T-helper 1 cell treated with Interleukin-12 subunit alpha and Interleukin-12 subunit beta and Interleukin-4 antibody, amounts not matched to agents 30 μg/mL and 1 μg/mL, for 36 hours (primary cell): Measurements from ENCODE around the gene DCTN2.
A peak's percentile ranks its signal among the peaks of the same experiment; 100 is the strongest.

Source experiments
- H3K27ac Mint-ChIP-seq: one replicate; pipeline ENCODE4 v1.8.0; 2021; ENCODE audit warnings: mild to moderate bottlenecking, mixed read lengths
- H3K27me3 Mint-ChIP-seq: one replicate; pipeline ENCODE4 v1.8.0; 2021; ENCODE audit warnings: low read depth, mixed read lengths
- H3K36me3 Mint-ChIP-seq: one replicate; pipeline ENCODE4 v1.8.0; 2021; ENCODE audit warnings: low read depth, mixed read lengths
- H3K4me1 Mint-ChIP-seq: one replicate; pipeline ENCODE4 v1.8.0; 2021; ENCODE audit warnings: low read depth, mixed read lengths
- H3K4me3 Mint-ChIP-seq: one replicate; pipeline ENCODE4 v1.8.0; 2021; ENCODE audit warnings: mild to moderate bottlenecking, moderate library complexity, mixed read lengths
- H3K9me3 Mint-ChIP-seq: one replicate; pipeline ENCODE4 v1.8.0; 2021; ENCODE audit warnings: mixed read lengths

Gene DCTN2

GRCh38 chr12:57491393-57492280 is 55.4 kb downstream of the DCTN2 start:
- no peaks in the 10 kb centered on the region for H3K27me3 Mint-ChIP-seq
- peaks cover 28% of the 10 kb centered on the region for H3K4me1 Mint-ChIP-seq
- H3K4me3 Mint-ChIP-seq, result peak overlapping the region; percentile 38
- peaks cover 39% of the 10 kb centered on the region for H3K36me3 Mint-ChIP-seq
- H3K27ac Mint-ChIP-seq, result peak overlapping the region; percentile 75
- H3K9me3 Mint-ChIP-seq, result no peaks in the 10 kb centered on the region

- no peaks in the 10 kb centered on the region for H3K27me3 Mint-ChIP-seq
- H3K4me1 Mint-ChIP-seq, result peaks cover 28% of the 10 kb centered on the region
- no peak overlapping the region for H3K27ac Mint-ChIP-seq
- peaks cover 35% of the 10 kb centered on the region for H3K36me3 Mint-ChIP-seq
- H3K9me3 Mint-ChIP-seq, result no peaks in the 10 kb centered on the region
- H3K4me3 Mint-ChIP-seq, result no peak overlapping the region
Observed at GRCh38 chr12:57490126-57490525, 56.9 kb downstream of the DCTN2 start.

- H3K9me3 Mint-ChIP-seq, result no peaks in the 10 kb centered on the region
- H3K36me3 Mint-ChIP-seq, result peaks cover 35% of the 10 kb centered on the region
- no peaks in the 10 kb centered on the region for H3K27me3 Mint-ChIP-seq
- peak overlapping the region; percentile 97 for H3K27ac Mint-ChIP-seq
- H3K4me3 Mint-ChIP-seq, result peak overlapping the region; percentile 100
- H3K4me1 Mint-ChIP-seq, result peaks cover 28% of the 10 kb centered on the region
Observed at GRCh38 chr12:57489157-57489641, 57.8 kb downstream of the DCTN2 start.

GRCh38 chr12:57488402-57489156 is 58.4 kb downstream of the DCTN2 start:
- Mint-ChIP-seq H3K9me3 (no peaks in the 10 kb centered on the region), H3K4me3 (peak overlapping the region; percentile 100), H3K4me1 (peaks cover 28% of the 10 kb centered on the region), H3K27ac (peak overlapping the region; percentile 97), H3K27me3 (no peaks in the 10 kb centered on the region), H3K36me3 (peaks cover 35% of the 10 kb centered on the region)

- peaks cover 32% of the 10 kb centered on the region for H3K4me1 Mint-ChIP-seq
- H3K27ac Mint-ChIP-seq, result peak within 1 kb of the TSS; percentile 97
- no peaks in the 10 kb centered on the region for H3K27me3 Mint-ChIP-seq
- peaks cover 33% of the 10 kb centered on the region for H3K36me3 Mint-ChIP-seq
- no peaks in the 10 kb centered on the region for H3K9me3 Mint-ChIP-seq
- H3K4me3 Mint-ChIP-seq, result peak within 1 kb of the TSS; percentile 100
Observed at GRCh38 chr12:57487597-57488401, 59.2 kb downstream of the DCTN2 start, which contains the start of gene MARS1. Gene MARS1 (plus strand): TSS chr12:57488068. CDS start chr12:57488091, 23 bp downstream.

- H3K4me3 Mint-ChIP-seq, result peak overlapping the region; percentile 100
- peaks cover 28% of the 10 kb centered on the region for H3K36me3 Mint-ChIP-seq
Observed at GRCh38 chr12:57487055-57487596, 59.9 kb downstream of the DCTN2 start.

GRCh38 chr12:57485695-57486094 is 61.3 kb downstream of the DCTN2 start:
- Mint-ChIP-seq H3K9me3 (no peaks in the 10 kb centered on the region), H3K4me1 (peaks cover 33% of the 10 kb centered on the region), H3K27me3 (no peaks in the 10 kb centered on the region), H3K27ac (no peak overlapping the region), H3K4me3 (no peak overlapping the region), H3K36me3 (peaks cover 20% of the 10 kb centered on the region)

More at GRCh38 chr12:57487055-57487596, 59.9 kb downstream of the DCTN2 start:
- Mint-ChIP-seq H3K9me3 (no peaks in the 10 kb centered on the region), H3K4me1 (peaks cover 31% of the 10 kb centered on the region), H3K27me3 (no peaks in the 10 kb centered on the region), H3K27ac (peak overlapping the region; percentile 97)

- H3K27me3 Mint-ChIP-seq, result no peaks in the 10 kb centered on the region
- peaks cover 37% of the 10 kb centered on the region for H3K4me1 Mint-ChIP-seq
- no peaks in the 10 kb centered on the region for H3K9me3 Mint-ChIP-seq
- no peak overlapping the region for H3K27ac Mint-ChIP-seq
- H3K4me3 Mint-ChIP-seq, result no peak overlapping the region
- peaks cover 9% of the 10 kb centered on the region for H3K36me3 Mint-ChIP-seq
Observed at GRCh38 chr12:57483466-57483865, 63.5 kb downstream of the DCTN2 start.

GRCh38 chr12:57481671-57482070 is 65.3 kb downstream of the DCTN2 start:
- H3K4me1 Mint-ChIP-seq, result peaks cover 44% of the 10 kb centered on the region
- no peaks in the 10 kb centered on the region for H3K9me3 Mint-ChIP-seq
- peak overlapping the region; percentile 98 for H3K27ac Mint-ChIP-seq
- peaks cover 10% of the 10 kb centered on the region for H3K36me3 Mint-ChIP-seq
- H3K27me3 Mint-ChIP-seq, result no peaks in the 10 kb centered on the region
- H3K4me3 Mint-ChIP-seq, result no peak overlapping the region
